ENCODE results near the gene ESR1.

ESR1 gene

GRCh38 chr6:152170313-152170701 lies 362.8 kb downstream of the ESR1 start:
- no peak for TF ChIP-seq CTCF (IDR thresholded peaks at IDR 0.05; ENCODE audit: borderline replicate concordance, insufficient read depth, low read depth, low read length)
- H3K4me3 ChIP-seq (ENCODE audit: low read depth, low read length): no peak overlapping the region

GRCh38 chr6:152170702-152171667 lies 363.5 kb downstream of the ESR1 start:
- no peak for TF ChIP-seq CTCF (IDR thresholded peaks at IDR 0.05; ENCODE audit: borderline replicate concordance, insufficient read depth, low read depth, low read length)
- no peak overlapping the region for H3K4me3 ChIP-seq (ENCODE audit: low read depth, low read length)

GRCh38 chr6:152173321-152173720 lies 365.8 kb downstream of the ESR1 start:
- no peak overlapping the region for H3K4me3 ChIP-seq (ENCODE audit: low read depth, low read length)
- TF ChIP-seq CTCF (IDR thresholded peaks at IDR 0.05; ENCODE audit: borderline replicate concordance, insufficient read depth, low read depth, low read length): no peak

GRCh38 chr6:152173957-152174356 lies 366.5 kb downstream of the ESR1 start:
- no peak for TF ChIP-seq CTCF (IDR thresholded peaks at IDR 0.05; ENCODE audit: borderline replicate concordance, insufficient read depth, low read depth, low read length)
- H3K4me3 ChIP-seq (ENCODE audit: low read depth, low read length): no peak overlapping the region

GRCh38 chr6:152176268-152176667 lies 368.8 kb downstream of the ESR1 start:
- no peak for TF ChIP-seq CTCF (IDR thresholded peaks at IDR 0.05; ENCODE audit: borderline replicate concordance, insufficient read depth, low read depth, low read length)
- no peak overlapping the region for H3K4me3 ChIP-seq (ENCODE audit: low read depth, low read length)
